HG03442 (cell line): ENCODE results near the gene JMJD8.

Experiments used
- ATAC-seq: cut with Tn5 transposase; IDR thresholded peaks from one replicate; pipeline ENCODE4 v1.9.1; 2021; ENCODE audit warnings: mild to moderate bottlenecking, moderate library complexity; ENCODE audit not compliant: unreplicated experiment

The JMJD8 gene

DNA sequence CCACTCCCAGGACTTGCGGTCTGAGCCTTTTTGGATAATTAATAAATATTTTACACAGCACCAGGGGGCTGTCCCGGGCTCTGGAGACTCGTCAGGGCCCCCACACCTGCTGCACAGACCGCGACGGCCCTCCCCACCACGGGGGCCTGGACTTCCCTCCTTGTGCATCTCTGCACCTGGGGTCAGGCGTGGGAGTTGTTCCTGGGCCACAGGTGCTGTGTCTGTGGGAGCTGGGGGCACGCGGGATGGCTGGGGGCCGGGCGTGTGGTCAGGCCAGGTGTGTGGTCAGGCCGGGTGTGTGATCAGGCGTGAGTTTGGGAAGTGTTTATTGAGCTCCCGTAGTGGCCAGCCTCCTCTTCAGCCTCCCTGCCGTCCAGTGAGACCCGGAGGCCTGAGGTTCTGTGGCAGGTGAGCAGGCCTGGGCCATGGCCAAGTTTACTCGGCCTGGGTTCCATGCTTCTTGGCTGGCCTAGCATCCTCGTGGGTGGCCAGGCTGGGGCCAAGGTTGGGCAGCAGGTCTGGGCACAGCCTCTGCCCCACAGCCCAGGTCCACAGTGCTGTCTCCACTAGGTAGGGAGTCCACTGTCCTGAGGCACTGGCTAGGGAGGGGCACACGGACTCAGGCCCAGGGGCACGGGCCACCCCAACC lies 5.8 kb downstream of the JMJD8 start:
- ATAC-seq, result no peak

DNA sequence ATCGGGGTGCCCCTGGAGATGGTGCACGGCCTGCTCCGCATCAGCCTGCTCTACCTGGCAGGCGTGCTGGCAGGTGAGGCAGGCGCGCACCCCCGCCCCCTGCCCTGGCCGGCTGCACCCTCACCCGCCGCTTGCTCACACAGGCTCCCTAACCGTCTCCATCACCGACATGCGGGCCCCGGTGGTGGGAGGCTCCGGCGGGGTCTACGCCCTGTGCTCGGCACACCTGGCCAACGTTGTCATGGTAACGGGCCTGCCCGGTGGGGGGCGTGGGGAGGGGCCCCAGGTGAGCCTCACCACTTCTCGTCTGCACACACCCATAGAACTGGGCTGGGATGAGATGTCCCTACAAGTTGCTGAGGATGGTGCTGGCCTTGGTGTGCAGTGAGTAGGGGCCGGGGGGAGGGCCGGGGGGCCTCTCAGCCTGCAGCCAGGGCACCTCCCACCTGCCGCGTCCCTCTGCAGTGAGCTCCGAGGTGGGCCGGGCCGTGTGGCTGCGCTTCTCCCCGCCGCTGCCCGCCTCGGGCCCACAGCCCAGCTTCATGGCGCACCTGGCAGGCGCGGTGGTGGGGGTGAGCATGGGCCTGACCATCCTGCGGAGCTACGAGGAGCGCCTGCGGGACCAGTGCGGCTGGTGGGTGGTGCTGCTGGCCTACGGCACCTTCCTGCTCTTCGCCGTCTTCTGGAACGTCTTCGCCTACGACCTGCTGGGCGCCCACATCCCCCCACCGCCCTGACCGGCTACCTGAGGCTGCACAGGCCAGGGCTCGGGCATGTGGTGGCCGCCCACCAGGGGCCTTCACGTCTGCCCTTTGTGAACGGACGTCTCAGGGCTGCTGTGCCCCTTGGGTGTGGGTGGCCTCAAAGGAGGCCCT lies 6.6 kb downstream of the JMJD8 start:
- no peak for ATAC-seq

DNA sequence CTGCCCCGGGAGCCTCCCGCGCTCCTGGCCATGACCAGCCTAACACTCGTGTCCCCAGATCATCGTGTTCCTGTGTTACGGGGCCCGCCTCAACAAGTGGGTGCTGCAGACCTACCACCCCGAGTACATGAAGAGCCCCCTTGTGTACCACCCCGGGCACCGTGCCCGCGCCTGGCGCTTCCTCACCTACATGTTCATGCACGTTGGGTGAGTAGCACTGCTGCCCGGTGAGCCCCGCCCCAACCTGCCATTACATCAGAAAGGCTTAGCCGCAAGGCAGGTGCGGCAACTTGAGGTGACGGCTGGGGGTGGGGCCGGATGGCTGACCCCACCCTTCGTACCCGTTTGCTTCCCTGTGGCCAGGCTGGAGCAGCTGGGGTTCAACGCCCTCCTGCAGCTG lies 7.2 kb downstream of the JMJD8 start:
- ATAC-seq, result no peak

DNA sequence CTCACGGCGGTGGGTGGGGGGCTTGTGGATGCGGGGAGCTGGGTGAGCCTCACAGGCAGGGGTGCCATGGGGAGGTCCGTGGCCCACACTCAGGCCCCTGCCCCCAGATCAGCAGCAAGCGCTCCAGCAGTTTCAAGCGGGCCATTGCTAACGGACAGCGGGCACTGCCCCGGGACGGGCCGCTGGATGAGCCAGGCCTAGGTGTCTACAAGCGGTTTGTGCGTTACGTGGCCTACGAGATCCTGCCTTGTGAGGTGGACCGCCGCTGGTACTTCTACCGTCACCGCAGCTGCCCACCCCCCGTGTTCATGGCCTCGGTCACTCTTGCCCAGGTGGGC lies 7.6 kb downstream of the JMJD8 start:
- no peak for ATAC-seq

DNA sequence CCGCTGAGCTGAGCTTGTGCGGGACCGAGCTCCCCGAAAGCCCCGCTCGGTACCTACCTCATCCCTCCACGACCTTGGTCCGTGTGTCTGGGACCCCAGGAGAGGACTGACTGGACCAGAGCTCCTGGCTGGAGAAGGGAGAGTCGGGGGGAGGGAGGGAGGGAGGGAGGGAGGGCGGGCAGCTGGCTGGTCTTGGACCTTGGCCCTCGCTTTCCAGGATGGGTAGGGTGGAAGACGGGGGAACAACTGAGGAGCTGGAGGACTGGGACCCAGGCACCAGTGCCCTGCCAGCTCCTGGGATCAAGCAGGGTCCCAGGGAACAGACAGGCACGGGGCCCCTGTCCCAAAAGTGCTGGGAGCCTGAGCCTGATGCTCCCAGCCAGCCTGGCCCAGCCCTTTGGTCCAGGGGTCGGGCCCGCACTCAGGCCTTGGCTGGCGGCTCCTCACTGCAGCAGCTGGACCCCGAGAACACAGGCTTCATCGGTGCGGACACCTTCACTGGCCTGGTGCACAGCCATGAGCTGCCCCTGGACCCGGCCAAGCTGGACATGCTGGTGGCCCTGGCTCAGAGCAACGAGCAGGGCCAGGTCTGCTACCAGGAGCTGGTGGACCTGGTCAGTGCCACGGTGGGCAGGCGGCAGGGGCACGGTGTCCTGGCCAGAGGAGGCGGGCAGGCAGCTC lies 8.1 kb downstream of the JMJD8 start:
- no peak for ATAC-seq

DNA sequence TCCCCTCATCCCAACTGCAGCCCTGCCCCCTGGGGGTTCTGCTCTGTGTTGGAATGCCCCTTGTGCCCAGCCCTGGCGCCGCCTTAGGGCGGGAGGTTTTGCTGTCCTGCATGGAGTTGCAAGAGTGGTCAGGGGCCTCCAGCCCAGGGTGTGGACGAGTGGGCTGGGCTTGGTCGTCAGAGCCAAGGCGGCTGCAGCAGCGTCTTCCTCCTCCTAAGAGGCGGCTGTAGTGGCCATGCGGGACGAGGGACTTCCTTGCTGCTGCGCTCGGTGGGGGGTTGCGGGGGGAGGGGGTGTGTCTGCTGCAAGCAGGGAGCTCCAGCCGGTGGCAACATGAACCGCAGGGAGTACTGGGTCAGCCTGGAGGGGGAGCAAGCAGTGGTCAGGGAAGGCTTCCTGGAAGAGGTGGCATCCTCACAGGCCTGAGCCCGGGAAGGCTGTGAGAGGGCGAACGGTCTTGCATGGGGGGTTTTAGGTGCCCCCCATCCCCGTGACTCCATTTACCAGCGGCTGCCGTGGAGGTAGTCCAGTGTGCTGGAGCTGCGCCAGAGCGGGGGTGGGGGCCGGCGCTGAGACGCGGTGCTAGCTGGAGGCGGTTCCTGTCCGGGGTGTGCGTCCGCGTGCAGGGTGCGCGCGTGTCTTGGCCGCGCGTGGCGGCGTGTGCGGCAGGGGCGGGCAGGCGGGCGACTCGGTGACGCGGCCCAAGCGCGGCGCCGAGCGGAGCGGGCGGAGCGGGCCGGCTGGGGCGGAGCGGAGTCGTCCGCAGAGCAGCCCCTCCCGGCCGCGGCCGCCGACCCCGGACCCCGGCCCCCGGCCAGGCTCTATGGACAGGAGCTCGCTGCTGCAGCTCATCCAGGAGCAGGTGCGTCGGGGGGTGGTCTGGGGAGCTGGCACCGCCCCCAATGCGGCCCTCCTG lies 8.9 kb downstream of the JMJD8 start, which contains the start of gene RHBDL1:
TSS of gene RHBDL1 (plus strand) at position 704 of the 916 bp plus-strand sequence. CDS start at position 824, 120 bp downstream.
- ATAC-seq, result no peak

DNA sequence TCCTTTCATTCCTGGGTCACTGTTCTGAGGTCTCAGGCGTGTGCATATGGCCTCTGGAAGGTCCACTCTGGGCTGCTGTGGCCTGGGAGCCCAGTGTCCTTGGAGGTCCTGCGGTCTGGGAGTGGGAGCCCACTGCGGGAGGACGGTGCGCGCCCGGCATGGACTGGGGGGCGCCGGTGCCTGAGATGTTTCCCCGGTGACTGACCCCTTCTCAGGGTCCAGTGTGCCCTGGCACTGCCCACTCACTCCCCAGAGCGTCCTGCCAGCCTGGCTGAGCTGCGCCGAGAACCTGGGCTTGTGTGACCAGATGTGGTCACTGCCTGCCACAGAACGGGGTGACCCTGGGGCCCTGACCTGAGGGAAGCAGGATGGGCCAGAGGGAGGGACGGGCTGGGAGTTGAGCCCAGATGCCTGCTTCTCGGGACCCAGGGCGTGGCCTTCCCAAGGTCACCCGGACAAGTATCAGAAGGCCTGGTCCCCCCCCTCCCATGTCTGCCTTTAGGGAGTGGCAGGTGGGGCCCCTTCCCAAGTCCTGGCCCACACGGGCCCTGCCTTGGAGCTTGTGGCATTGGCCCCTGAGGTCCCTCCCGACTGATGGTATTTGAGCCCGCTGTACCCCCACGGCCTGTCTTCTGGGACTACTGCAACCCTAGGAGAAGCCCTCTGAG lies 9.8 kb downstream of the JMJD8 start:
- ATAC-seq, result no peak

DNA sequence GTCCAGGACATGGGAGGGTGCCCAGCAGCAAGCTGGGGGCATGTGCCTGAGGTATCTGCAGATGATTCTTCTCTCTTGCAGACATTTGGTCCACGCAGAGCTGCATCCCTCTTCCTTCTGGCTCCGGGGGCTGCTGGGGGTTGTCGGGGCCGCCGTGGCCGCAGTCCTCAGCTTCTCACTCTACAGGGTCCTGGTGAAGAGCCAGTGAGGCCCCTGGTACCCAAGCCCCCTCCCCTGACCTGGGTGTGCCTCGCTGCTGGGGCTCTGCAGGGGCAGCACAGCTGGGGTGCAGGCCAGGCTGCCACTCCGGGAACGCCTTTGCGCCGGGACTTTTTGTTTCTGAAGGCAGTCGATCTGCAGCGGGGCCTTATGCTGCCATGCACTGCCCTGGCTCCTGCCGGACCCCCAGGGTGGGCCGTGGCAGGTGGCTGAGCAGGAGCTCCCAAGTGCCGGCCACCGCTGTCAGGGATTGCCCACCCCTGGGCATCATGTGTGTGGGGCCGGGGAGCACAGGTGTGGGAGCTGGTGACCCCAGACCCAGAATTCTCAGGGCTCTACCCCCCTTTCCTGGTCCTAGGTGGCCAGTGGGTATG lies 10.6 kb downstream of the JMJD8 start:
- no peak for ATAC-seq

DNA sequence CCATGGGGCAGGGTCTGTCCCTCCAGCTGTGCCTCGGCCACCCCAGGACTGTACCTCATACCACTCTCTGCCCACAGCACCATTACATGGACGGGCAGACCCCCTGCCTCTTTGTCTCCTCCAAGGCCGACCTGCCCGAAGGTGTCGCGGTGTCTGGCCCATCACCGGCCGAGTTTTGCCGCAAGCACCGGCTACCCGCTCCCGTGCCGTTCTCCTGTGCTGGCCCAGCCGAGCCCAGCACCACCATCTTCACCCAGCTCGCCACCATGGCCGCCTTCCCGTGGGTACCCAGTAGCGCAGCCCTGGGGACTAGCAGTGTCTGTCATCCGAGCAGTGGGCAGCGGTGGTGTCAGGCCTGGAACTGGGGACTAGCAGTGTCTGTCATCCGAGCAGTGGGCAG lies 11.3 kb downstream of the JMJD8 start:
- no peak for ATAC-seq

DNA sequence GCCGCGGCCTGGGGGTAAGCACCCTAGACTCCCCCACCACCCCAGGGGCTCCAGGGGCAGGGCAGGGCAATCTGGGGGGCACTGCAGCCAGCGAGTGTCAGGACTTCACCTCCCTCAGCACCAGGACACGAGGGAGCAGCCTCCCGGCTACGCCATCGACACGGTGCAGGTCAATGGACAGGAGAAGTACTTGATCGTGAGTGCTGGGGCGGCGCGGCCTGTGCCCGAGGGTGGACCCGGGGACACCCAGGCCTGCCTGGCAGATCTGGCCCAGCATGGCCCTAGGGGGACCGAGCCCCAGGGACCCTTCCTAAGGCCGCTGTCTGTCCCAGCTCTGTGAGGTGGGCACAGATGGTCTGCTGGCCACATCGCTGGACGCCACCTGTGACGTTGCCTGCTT lies 11.8 kb downstream of the JMJD8 start:
- ATAC-seq, result no peak

DNA sequence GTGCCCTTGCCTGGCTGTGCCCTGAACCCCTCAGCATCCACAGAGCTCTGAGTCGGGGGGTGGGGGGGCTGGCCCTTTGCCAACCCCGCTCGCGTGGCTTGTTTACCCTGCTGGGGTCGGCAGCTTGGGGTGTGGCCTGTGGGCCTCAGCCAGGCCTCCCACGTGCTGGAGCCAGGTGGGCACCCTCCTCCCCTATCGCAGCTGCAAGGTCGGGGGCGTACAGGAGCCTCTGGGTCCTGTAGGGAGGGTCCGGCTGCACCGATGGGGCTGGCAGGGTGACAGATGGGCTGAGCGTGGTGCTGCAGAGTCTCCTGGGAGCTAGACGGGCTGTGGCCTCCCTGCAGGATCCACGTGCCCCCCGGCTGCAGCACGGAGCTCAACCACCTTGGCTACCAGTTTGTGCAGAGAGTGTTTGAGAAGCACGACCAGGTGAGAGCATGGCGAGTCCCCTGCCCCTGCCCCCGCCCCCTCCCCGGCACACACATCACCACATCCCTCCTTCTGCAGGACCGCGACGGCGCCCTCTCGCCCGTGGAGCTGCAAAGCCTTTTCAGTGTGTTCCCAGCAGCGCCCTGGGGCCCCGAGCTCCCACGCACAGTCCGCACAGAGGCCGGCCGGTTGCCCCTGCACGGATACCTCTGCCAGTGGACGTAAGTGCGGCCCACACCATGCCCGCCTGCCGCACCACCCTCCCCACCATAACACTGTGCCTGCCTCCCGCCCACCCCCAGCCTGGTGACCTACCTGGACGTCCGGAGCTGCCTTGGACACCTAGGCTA lies 12.6 kb downstream of the JMJD8 start:
- ATAC-seq, result no peak

DNA sequence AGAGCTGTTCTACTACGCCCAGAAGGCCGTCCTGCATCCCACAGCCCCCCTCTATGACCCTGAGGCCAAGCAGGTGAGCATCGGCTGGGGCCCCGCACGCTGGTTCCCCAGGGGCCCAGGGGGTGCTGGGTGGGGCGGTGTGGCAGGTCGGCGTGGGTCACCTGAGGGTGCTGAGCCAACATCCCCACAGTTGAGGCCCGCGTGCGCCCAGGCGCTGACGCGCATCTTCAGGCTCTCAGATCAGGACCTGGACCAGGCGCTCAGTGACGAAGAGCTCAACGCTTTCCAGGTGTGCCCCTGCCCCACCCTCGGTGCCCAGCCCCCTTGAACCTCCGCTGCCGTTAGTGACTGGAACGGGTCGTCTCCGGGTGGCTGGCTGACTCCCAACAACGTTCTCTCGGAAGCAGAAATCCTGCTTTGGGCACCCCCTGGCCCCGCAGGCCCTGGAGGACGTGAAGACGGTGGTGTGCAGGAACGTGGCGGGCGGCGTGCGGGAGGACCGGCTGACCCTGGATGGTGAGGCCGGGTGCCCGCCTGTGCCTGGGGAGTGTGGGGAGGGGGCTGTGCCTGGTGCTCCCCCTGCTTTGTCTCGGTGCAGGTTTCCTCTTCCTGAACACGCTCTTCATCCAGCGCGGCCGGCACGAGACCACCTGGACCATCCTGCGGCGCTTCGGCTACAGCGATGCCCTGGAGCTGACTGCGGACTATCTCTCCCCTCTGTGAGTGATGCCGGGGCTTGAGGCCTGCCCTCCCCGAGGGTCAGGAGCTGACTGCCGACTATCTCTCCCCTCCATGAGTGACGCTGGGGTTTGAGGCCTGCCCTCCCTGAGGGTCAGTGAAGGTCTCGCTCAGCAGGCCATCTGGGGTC lies 13.4 kb downstream of the JMJD8 start:
- no peak for ATAC-seq

DNA sequence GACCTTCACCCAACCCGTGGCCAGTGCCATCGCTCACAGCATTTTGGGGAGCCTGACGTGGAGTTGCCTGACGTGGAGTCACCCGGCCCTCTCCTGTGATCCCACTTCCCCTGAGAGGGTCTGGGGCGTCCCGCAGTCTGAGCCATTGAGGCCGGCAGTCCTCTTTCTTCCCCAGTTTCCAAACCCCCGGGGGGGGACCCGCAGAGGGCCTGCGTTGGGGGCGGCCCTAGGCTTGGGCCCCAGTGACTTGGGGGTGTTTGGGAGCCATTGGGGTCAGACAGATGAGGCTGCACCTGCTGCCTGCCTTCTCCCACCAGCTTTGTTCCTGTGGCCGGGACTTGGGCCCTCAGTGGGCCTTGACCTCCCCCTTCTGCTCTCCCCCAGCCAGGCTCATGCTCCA lies 14.5 kb downstream of the JMJD8 start:
- ATAC-seq, result no peak

DNA sequence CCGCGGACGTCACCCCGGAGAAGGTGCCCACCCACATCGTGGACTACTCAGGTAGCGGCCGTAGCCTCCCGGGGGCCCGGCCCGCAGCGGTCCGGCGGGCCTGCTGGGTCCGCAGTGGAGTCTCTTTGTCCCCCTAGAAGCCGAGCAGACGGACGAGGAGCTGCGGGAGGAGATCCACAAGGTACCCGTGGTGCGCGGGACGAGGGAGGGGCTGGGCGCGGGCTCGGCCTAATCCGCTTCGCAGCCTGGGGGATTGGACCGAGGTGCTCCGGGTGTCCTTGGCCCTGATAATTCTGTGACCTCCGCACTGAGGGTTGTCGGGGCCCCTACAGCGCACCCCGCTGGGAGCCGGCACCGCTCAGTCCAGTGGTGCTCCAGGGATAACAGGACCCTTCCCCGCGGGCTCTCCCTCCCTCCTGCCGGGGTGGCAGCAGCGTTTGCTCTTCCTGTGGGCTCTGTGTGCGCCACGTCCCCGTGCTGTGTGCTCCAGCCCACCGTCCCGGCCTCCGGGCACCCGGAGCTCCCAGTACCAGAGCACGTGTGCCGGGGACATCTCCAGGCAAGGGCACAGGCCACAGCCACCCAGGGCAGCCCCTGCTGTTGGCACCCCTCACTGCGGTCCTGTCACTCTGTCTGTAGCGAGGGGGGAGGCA lies 15.5 kb downstream of the JMJD8 start:
- no peak for ATAC-seq

DNA sequence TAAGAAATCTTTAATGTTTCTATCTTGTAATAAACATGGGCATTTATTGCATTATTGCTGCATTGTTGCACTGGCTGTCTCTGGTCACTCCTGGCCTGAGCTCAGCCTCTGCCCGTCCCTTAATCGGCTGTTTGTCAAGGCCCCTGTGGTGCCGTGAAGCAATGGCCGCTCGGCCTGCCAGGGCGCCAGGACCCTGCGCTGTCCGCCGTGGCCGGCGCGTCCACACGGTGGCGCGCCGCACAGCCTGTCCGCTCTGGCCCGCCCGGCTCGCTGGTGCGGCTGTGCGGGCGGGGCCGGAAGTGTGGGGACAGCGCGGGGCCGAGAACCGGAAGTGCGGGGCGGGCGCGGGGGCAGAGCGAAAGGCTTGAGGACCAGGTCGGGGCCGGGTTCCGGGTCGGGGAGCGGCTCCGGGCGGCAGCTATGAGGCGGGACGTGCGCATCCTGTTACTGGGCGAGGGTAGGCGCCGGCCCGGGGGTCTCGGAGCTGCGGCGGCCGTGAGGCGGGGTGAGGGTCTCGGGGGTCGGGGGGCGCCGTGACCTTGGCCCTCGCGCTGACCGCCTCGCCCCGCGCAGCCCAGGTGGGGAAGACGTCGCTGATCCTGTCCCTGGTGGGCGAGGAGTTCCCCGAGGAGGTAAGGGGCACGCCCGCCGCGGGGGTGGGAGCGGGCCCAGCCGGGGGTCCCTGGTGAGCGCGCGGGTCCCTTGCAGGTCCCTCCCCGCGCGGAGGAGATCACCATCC lies 16.2 kb downstream of the JMJD8 start, which contains the start of gene RHOT2:
TSS of gene RHOT2 (plus strand) at position 353 of the 739 bp plus-strand sequence. CDS start at position 421, 68 bp downstream.
- peak; percentile 83 for ATAC-seq

DNA sequence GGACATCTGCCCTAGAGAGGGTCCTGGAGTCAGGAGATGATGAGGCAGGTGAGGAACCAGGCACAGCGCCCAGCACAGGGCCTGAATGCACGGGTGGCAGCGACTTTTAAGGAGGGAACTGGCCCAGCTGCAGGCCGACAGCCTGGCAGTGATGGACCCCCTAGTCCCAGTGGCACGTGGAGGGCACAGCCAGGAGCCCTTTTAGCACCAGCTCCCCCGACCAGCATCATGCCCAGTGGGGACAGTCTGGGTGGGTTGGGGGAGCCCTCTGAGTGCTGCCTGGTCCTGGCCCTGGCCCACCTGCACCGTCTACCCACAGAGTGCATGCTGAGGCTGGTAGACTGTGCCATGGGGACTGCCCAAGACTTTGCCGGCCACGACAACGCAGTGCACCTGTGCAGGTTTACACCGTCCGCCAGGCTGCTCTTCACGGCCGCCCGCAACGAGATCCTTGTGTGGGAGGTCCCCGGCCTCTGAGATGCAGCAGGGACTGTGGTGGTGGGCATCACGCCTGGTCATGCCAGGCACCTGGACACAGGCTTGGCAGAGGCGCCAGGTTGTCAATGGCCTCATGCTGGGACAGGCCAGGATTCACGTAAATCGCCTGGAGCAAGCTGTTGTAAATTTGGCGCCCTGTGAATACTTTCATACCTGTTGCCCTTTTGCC lies 16.9 kb downstream of the JMJD8 start:
- ATAC-seq, result no peak
